BJ (cell line): ENCODE measurements around the gene GNG4. TPM values are rescaled to one million over a fixed set of nuclear protein-coding genes. Genes with fewer than 3 reads are reported as not detected.
"Not testable (repeated sequence)": the region's sequence is repeated elsewhere in the genome, so short reads cannot be mapped to it uniquely, and the experiment has no call there.

ENCODE experiments used
- CTCF ChIA-PET: fragments of 350-600 bp; formaldehyde crosslinking; extraction: SDS; loops from one replicate; lab custom pipeline; 2021; ENCODE audit warnings: antibody characterized with exemption, inconsistent platforms; lab: Yijun Ruan, JAX
- POLR2A ChIA-PET: fragments of 300-600 bp; sonication (Branson Sonifier 250); formaldehyde crosslinking; extraction: SDS; loops from one replicate; lab custom pipeline; 2021; ENCODE audit warnings: antibody characterized with exemption; lab: Charles Lee
- DNase-seq: peaks from one replicate; pipeline ENCODE4 v3.0.0-alpha.2; 2011; ENCODE audit warnings: low read depth
- H3K27me3 ChIP-seq: 2 replicates; pipeline ENCODE4 v1.6.0; 2011; ENCODE audit warnings: low read length; ENCODE audit not compliant: control insufficient read depth, insufficient read depth
- H3K36me3 ChIP-seq: 2 replicates; pipeline ENCODE4 v1.5.1; 2011; ENCODE audit warnings: low read length; ENCODE audit not compliant: control insufficient read depth, insufficient read depth
- H3K4me3 ChIP-seq: 2 replicates; pipeline ENCODE4 v1.5.1; 2011; ENCODE audit warnings: low read depth, mild to moderate bottlenecking, control low read depth, low read length
- CTCF ChIP-seq: IDR thresholded peaks from 2 replicates; pipeline ENCODE4 v1.5.1; 2011; ENCODE audit warnings: low read depth, mild to moderate bottlenecking, control low read depth, inconsistent platforms, low read length, moderate library complexity; ENCODE audit not compliant: insufficient read depth
- polyA plus RNA-seq: library from polyadenylated mRNA; depleted of rRNA; stranded (reverse); fragments of >200 nt; gene quantifications from 2 replicates; pipeline ENCODE4 v1.2.3, GENCODE V29; 2011

The GNG4 gene
- polyA plus RNA-seq, 1 experiment = 0.09 TPM

- DNase-seq = no peak
- no peak for TF ChIP-seq CTCF
These were observed 971 bp upstream of the GNG4 start for GRCh38 chr1:235650341-235651169.

GRCh38 chr1:235648954-235649367 is 623 bp downstream of the GNG4 start:
- no peak for DNase-seq
- ChIA-PET CTCF (no interaction called here), POLR2A (no interaction called here)
- Histone ChIP-seq H3K27me3 (peaks cover 14% of the 10 kb centered on the region), H3K36me3 (no peaks in the 10 kb centered on the region), H3K4me3 (peak overlapping the region; percentile 40; the same call in 1 of the 2 replicates)
- TF ChIP-seq CTCF = no peak

More at GRCh38 chr1:235650341-235651169, 971 bp upstream of the GNG4 start:
- Histone ChIP-seq H3K4me3 (peak overlapping the region; percentile 29), H3K27me3 (peaks cover 12% of the 10 kb centered on the region), H3K36me3 (no peaks in the 10 kb centered on the region)
- ChIA-PET CTCF (no interaction called here), POLR2A (no interaction called here)

GRCh38 chr1:235648407-235648907 is 1.1 kb downstream of the GNG4 start:
- no peak for TF ChIP-seq CTCF
- Histone ChIP-seq H3K27me3 (peaks cover 14% of the 10 kb centered on the region), H3K36me3 (no peaks in the 10 kb centered on the region), H3K4me3 (no peak overlapping the region)
- POLR2A ChIA-PET = no interaction called here
- no peak for DNase-seq
- CTCF ChIA-PET = no interaction called here

- DNase-seq, CTCF ChIA-PET, POLR2A ChIA-PET, H3K36me3 ChIP-seq, H3K4me3 ChIP-seq: not testable (repeated sequence)
- peaks cover 14% of the 10 kb centered on the region for H3K27me3 ChIP-seq
These were observed 2.0 kb downstream of the GNG4 start for GRCh38 chr1:235647537-235647936.

GRCh38 chr1:235646463-235646862 is 3.1 kb downstream of the GNG4 start:
- DNase-seq = no peak
- Histone ChIP-seq H3K27me3 (peaks cover 14% of the 10 kb centered on the region), H3K4me3 (no peak overlapping the region), H3K36me3 (no peaks in the 10 kb centered on the region)
- CTCF ChIA-PET = no interaction called here
- no peak for TF ChIP-seq CTCF
- POLR2A ChIA-PET = no interaction called here
